H1 (cell line): ENCODE data around the gene CORO6.

Experiments
- CREB1 ChIP-seq: IDR thresholded peaks from 2 replicates; pipeline ENCODE4 v1.6.1; 2012; ENCODE audit warnings: inconsistent platforms
- HDAC6 ChIP-seq: IDR thresholded peaks from one replicate; pipeline ENCODE4 v1.7.1; 2012; ENCODE audit warnings: low read depth, mild to moderate bottlenecking, inconsistent platforms, low read length, moderate library complexity
- KDM1A ChIP-seq: fragments of 200-600, 300-600 bp; sonication (generic); IDR thresholded peaks from 2 replicates; pipeline ENCODE4 v1.7.1; 2016; ENCODE audit warnings: mild to moderate bottlenecking, low read length, borderline replicate concordance
- POLR2A ChIP-seq, 2 experiments: IDR thresholded peaks; 1 replicate in 1 of 2; 2 replicates in 1 of 2; pipeline ENCODE4 v1.6.1; 2011; ENCODE audit warnings: low read depth in 2 of 2, low read length in 2 of 2, mild to moderate bottlenecking in 2 of 2; ENCODE audit errors: control extremely low read depth in 1 of 2
- POLR2AphosphoS5 ChIP-seq: IDR thresholded peaks from 2 replicates; pipeline ENCODE4 v1.6.1; 2011; ENCODE audit warnings: low read depth, low read length
- SIN3A ChIP-seq, 2 experiments: IDR thresholded peaks in 1 of 2; conservative IDR thresholded peaks in 1 of 2; 2 replicates each; pipeline ENCODE4 v1.6.1; 2011 to 2012; ENCODE audit warnings: low read length in 2 of 2, improper control_type of control experiment in 1 of 2, low read depth in 1 of 2, mild to moderate bottlenecking in 1 of 2
- YY1 ChIP-seq: IDR thresholded peaks from 2 replicates; pipeline ENCODE4 v1.6.1; 2011; ENCODE audit warnings: low read depth, mild to moderate bottlenecking, low read length
- TF ChIP-seq, protein P1 (sequence below), 3 experiments: IDR thresholded peaks; 1 replicate in 2 of 3; 2 replicates in 1 of 3; pipeline versions ENCODE4 v1.5.1 to v1.6.1; 2011; ENCODE audit warnings: low read length in 3 of 3, mild to moderate bottlenecking in 3 of 3, inconsistent platforms in 2 of 3, low read depth in 1 of 3, moderate library complexity in 1 of 3; ENCODE audit not compliant: insufficient read depth in 1 of 3; ENCODE audit errors: control extremely low read depth in 1 of 3
- TF ChIP-seq, protein P2 (sequence below): fragments of 300-600 bp; sonication (generic); IDR thresholded peaks from 2 replicates; pipeline ENCODE4 v1.7.1; 2012; ENCODE audit warnings: low read length, moderate library complexity, mild to moderate bottlenecking, inconsistent platforms; ENCODE audit not compliant: insufficient replicate concordance

DNA sequence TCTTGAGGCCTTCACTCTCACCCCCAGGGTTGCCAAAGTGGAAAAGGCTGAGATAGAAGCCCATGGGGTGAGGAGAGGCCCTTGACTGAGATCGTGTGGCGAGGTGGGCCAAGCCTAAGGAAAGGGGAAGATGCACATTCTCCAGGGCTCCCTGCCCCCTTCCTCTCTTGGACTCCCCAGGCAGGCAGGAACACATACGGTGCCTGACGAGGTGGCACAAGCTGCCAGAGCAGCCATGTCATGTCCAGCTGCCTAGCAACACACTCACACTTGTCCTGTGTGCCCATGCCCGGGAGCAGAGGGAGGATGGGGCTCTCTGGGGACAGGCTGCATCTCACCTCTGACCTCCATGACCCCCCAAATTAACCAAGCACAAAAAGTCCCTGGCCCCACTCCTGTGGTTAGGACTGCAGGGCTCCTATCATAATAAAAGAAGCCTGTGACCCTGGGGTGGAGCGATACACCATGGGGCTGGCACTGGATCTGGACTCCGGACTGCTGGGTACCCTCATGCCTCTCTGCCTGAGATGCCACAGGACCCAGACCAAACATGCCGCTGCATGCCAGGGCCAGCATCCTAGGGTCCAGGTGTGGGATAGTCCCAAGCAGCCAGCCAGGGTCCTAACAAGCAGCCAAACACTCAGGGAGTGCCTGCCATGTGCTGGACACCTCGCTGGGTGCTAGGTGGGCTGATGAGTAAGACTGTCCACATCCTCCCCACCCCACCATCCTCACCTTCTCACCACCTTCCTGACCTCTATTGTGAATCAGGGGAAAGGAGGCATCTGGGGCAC is 35.8 kb downstream of the CORO6 start:
- TF ChIP-seq, protein P1, sequence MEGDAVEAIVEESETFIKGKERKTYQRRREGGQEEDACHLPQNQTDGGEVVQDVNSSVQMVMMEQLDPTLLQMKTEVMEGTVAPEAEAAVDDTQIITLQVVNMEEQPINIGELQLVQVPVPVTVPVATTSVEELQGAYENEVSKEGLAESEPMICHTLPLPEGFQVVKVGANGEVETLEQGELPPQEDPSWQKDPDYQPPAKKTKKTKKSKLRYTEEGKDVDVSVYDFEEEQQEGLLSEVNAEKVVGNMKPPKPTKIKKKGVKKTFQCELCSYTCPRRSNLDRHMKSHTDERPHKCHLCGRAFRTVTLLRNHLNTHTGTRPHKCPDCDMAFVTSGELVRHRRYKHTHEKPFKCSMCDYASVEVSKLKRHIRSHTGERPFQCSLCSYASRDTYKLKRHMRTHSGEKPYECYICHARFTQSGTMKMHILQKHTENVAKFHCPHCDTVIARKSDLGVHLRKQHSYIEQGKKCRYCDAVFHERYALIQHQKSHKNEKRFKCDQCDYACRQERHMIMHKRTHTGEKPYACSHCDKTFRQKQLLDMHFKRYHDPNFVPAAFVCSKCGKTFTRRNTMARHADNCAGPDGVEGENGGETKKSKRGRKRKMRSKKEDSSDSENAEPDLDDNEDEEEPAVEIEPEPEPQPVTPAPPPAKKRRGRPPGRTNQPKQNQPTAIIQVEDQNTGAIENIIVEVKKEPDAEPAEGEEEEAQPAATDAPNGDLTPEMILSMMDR (IDR thresholded peaks at IDR 0.05; ENCODE audit: control extremely low read depth in 1 of 3, insufficient read depth in 1 of 3, low read depth in 1 of 3, low read length in 3 of 3), result no peak
- TF ChIP-seq POLR2AphosphoS5, result no peak
- TF ChIP-seq POLR2A (IDR thresholded peaks at IDR 0.05; ENCODE audit: control extremely low read depth in 1 of 2, low read depth in 2 of 2, low read length in 2 of 2), result no peak
- TF ChIP-seq, protein P2, sequence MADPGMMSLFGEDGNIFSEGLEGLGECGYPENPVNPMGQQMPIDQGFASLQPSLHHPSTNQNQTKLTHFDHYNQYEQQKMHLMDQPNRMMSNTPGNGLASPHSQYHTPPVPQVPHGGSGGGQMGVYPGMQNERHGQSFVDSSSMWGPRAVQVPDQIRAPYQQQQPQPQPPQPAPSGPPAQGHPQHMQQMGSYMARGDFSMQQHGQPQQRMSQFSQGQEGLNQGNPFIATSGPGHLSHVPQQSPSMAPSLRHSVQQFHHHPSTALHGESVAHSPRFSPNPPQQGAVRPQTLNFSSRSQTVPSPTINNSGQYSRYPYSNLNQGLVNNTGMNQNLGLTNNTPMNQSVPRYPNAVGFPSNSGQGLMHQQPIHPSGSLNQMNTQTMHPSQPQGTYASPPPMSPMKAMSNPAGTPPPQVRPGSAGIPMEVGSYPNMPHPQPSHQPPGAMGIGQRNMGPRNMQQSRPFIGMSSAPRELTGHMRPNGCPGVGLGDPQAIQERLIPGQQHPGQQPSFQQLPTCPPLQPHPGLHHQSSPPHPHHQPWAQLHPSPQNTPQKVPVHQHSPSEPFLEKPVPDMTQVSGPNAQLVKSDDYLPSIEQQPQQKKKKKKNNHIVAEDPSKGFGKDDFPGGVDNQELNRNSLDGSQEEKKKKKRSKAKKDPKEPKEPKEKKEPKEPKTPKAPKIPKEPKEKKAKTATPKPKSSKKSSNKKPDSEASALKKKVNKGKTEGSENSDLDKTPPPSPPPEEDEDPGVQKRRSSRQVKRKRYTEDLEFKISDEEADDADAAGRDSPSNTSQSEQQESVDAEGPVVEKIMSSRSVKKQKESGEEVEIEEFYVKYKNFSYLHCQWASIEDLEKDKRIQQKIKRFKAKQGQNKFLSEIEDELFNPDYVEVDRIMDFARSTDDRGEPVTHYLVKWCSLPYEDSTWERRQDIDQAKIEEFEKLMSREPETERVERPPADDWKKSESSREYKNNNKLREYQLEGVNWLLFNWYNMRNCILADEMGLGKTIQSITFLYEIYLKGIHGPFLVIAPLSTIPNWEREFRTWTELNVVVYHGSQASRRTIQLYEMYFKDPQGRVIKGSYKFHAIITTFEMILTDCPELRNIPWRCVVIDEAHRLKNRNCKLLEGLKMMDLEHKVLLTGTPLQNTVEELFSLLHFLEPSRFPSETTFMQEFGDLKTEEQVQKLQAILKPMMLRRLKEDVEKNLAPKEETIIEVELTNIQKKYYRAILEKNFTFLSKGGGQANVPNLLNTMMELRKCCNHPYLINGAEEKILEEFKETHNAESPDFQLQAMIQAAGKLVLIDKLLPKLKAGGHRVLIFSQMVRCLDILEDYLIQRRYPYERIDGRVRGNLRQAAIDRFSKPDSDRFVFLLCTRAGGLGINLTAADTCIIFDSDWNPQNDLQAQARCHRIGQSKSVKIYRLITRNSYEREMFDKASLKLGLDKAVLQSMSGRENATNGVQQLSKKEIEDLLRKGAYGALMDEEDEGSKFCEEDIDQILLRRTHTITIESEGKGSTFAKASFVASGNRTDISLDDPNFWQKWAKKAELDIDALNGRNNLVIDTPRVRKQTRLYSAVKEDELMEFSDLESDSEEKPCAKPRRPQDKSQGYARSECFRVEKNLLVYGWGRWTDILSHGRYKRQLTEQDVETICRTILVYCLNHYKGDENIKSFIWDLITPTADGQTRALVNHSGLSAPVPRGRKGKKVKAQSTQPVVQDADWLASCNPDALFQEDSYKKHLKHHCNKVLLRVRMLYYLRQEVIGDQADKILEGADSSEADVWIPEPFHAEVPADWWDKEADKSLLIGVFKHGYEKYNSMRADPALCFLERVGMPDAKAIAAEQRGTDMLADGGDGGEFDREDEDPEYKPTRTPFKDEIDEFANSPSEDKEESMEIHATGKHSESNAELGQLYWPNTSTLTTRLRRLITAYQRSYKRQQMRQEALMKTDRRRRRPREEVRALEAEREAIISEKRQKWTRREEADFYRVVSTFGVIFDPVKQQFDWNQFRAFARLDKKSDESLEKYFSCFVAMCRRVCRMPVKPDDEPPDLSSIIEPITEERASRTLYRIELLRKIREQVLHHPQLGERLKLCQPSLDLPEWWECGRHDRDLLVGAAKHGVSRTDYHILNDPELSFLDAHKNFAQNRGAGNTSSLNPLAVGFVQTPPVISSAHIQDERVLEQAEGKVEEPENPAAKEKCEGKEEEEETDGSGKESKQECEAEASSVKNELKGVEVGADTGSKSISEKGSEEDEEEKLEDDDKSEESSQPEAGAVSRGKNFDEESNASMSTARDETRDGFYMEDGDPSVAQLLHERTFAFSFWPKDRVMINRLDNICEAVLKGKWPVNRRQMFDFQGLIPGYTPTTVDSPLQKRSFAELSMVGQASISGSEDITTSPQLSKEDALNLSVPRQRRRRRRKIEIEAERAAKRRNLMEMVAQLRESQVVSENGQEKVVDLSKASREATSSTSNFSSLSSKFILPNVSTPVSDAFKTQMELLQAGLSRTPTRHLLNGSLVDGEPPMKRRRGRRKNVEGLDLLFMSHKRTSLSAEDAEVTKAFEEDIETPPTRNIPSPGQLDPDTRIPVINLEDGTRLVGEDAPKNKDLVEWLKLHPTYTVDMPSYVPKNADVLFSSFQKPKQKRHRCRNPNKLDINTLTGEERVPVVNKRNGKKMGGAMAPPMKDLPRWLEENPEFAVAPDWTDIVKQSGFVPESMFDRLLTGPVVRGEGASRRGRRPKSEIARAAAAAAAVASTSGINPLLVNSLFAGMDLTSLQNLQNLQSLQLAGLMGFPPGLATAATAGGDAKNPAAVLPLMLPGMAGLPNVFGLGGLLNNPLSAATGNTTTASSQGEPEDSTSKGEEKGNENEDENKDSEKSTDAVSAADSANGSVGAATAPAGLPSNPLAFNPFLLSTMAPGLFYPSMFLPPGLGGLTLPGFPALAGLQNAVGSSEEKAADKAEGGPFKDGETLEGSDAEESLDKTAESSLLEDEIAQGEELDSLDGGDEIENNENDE, result no peak
- TF ChIP-seq SIN3A (conservative IDR thresholded peaks at IDR 0.05 in 1 of 2, IDR thresholded peaks at IDR 0.05 in 1 of 2; ENCODE audit: low read depth in 1 of 2, low read length in 2 of 2), result no peak
- TF ChIP-seq KDM1A, result no peak
- TF ChIP-seq HDAC6, result no peak
- TF ChIP-seq YY1, result no peak
- no peak for TF ChIP-seq CREB1
